Adrenal gland (tissue), 12 donors: Measurements from ENCODE around the gene TRAK2. TPM values are rescaled to one million over a fixed set of nuclear protein-coding genes. Genes with fewer than 3 reads are reported as not detected.

Source experiments
- DNase-seq, 7 donors: peaks; one replicate each; pipeline ENCODE4 v3.0.0-alpha.2; 2019 to 2020
- H3K27ac ChIP-seq, 5 donors: fragments of 200-600 bp; sonication (generic) in 4 of 5; 1 replicate in 3 of 5; 2 replicates in 2 of 5; pipeline versions ENCODE4 v1.5.1 to v1.8.0; 2016 to 2020; ENCODE audit warnings: mild to moderate bottlenecking in 1 of 5
- H3K27me3 ChIP-seq: fragments of 200-600 bp; 2 replicates; pipeline ENCODE4 v1.8.0; 2021
- H3K36me3 ChIP-seq, 2 donors: fragments of 200-600 bp; replicated peaks in 1 of 2; 1 replicate in 1 of 2; 2 replicates in 1 of 2; pipeline versions ENCODE4 v1.5.1 to v1.8.0; 2018 to 2022
- H3K4me1 ChIP-seq, 2 donors: fragments of 200-600 bp; replicated peaks in 1 of 2; 1 replicate in 1 of 2; 2 replicates in 1 of 2; pipeline versions ENCODE4 v1.5.1 to v1.8.0; 2018 to 2021
- H3K4me3 ChIP-seq, 4 donors: fragments of 200-600 bp; sonication (generic) in 3 of 4; one replicate each; pipeline ENCODE4 v1.5.1; 2016 to 2018
- H3K9me3 ChIP-seq, 3 donors: fragments of 200-600 bp; sonication (generic) in 1 of 3; replicated peaks in 1 of 3; 1 replicate in 2 of 3; 2 replicates in 1 of 3; pipeline versions ENCODE4 v1.5.1 to v1.8.0; 2016 to 2021
- POLR2A ChIP-seq, 2 donors: fragments of 450-650 bp; IDR thresholded peaks; one replicate each; pipeline ENCODE4 v1.6.1; 2017; ENCODE audit warnings: antibody characterized with exemption in 2 of 2, mild to moderate bottlenecking in 2 of 2, moderate library complexity in 1 of 2
- WGBS, 4 donors: extraction: QIAGEN DNeasy Blood & Tissue Kit in 2 of 4; methylation state at CpG; one replicate each; pipeline versions ENCODE4 v1.1.5 to v1.1.7; 2013 to 2017; 5-methylcytosine and 5-hydroxymethylcytosine counted together
- intact Hi-C, 2 donors: fragments of 100-400 bp; cut with DNase I; formaldehyde crosslinking; loops; one replicate each; pipeline versions ENCODE4 v1.14.1 to v1.15.0; 2022 to 2023
- polyA plus RNA-seq, 3 donors: library from polyadenylated mRNA; stranded (reverse); fragments of 200-250 nt in 2 of 3; fragments of 350-450 nt in 1 of 3; fragmentation: Illumina TruSeq in 1 of 3; extraction: RNeasy Lipid Tissue Mini Kit (QIAGEN cat#74804) in 1 of 3; gene quantifications; one replicate each; pipeline ENCODE4 v1.2.3, GENCODE V29; 2013 to 2014
- total RNA-seq, 9 donors: library from RNA; depleted of rRNA in 4 of 9; stranded (reverse); fragments of >200 nt in 4 of 9; fragments of 120-200 nt in 1 of 9; fragmentation: NEBNext Ultra II Directional in 1 of 9; extraction: Animal tissue kit (Norgen Biotek cat#: 25700) in 1 of 9; gene quantifications; one replicate each; pipeline versions ENCODE4 v1.1.0 to v1.2.4, GENCODE V29; 2013 to 2023
- TF ChIP-seq, protein P1 (sequence below), 6 experiments: fragments of 450-650 bp in 4 of 6; fragments of 200-600 bp in 2 of 6; sonication (generic) in 1 of 6; IDR thresholded peaks; 1 replicate in 5 of 6; 2 replicates in 1 of 6; pipeline versions ENCODE4 v1.5.1 to v1.8.0; 2016 to 2021; ENCODE audit warnings: antibody characterized with exemption in 6 of 6, mild to moderate bottlenecking in 2 of 6, moderate library complexity in 1 of 6
- donor health status: healthy with polysubstance abuse.
- donor health status: Bipolar disorder and iron deficiency.
- donor health status: DM: yes; HTN: yes; CAD: no.
- donor health status: DM: no; HTN: no; CAD: no.
- donor health status: DM: no; HTN: no; CAD: no.
- donor health status: DM: yes; HTN: yes; CAD: no.

Gene TRAK2
- total and polyA plus RNA-seq, 12 donors = 17.6 to 66.9 (median 41.6) TPM

DNA sequence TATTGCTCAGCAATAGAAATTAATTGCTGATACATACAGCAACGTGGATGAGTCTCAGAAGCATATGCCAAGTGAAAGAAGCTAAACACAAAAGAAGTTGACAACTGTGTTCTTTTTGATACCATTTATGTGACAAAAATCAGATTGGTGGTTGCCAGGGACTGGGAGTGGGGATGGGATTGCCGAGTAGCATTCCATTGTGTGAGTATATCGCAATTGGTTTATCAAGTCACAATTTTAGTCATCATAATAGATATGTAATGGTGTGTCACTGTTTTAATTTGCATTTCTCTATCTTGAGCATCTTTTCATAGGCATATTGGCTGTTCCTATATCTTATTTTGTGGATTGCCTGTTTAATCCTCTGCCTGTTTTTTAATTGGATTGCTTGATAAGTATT, 21.2 kb upstream of the TRAK2 start:
- H3K27me3 ChIP-seq = no peaks in the 10 kb centered on the region

DNA sequence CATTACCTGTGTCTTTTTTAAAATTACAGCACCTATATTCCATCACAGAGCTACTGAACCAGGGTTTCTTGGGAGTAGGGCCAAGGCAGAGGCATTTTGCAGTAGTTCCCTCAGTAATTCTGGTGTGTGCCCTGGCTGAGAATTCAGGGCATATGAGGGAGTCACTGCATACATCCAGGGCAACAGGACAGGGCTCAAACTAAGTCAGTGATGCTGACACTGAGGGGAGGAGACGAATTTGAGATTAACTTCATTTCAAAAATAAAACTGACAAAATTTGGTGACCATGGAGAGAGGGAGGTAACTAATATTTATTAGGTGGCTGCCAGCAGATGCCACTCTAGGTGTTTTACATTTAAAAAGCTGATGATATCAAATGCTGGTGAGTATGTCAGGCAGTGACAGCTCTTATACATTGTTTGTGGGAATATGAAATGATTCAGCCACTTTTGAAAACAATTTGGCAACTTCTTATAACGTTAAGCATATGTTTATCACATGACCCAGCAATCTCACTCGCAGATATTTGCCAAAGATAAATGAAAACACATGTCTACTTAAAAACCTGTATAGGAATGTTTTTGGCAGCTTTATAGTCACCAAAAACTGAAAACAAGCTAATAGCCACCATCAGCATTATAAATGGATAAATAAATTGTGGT, 20.6 kb upstream of the TRAK2 start:
- H3K36me3 ChIP-seq = peaks cover 0 to 78% of the 10 kb centered on the region in 2 donors
- H3K27me3 ChIP-seq = no peaks in the 10 kb centered on the region
- no peak overlapping the region for H3K4me3 ChIP-seq
- WGBS, 4 donors = 70 to 79% (median 74%) methylated on average over 3 of the region's 3 CpGs
- no peak for DNase-seq
- intact Hi-C loops = loop anchor here in 1 of 2 donors (10.0 kb wide), 1 partner anchor 173 kb away; the partner anchor contains the start of gene TMEM237
- no peaks in the 10 kb centered on the region for H3K9me3 ChIP-seq
- H3K27ac ChIP-seq = no peak overlapping the region
- TF ChIP-seq, protein P1, sequence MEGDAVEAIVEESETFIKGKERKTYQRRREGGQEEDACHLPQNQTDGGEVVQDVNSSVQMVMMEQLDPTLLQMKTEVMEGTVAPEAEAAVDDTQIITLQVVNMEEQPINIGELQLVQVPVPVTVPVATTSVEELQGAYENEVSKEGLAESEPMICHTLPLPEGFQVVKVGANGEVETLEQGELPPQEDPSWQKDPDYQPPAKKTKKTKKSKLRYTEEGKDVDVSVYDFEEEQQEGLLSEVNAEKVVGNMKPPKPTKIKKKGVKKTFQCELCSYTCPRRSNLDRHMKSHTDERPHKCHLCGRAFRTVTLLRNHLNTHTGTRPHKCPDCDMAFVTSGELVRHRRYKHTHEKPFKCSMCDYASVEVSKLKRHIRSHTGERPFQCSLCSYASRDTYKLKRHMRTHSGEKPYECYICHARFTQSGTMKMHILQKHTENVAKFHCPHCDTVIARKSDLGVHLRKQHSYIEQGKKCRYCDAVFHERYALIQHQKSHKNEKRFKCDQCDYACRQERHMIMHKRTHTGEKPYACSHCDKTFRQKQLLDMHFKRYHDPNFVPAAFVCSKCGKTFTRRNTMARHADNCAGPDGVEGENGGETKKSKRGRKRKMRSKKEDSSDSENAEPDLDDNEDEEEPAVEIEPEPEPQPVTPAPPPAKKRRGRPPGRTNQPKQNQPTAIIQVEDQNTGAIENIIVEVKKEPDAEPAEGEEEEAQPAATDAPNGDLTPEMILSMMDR (IDR thresholded peaks at IDR 0.05) = no peak
- no peak for TF ChIP-seq POLR2A (IDR thresholded peaks at IDR 0.05)
- H3K4me1 ChIP-seq = peaks cover 0 to 15% of the 10 kb centered on the region in 2 donors

More for the DNA sequence above, 21.2 kb upstream of the TRAK2 start:
- Histone ChIP-seq H3K4me1 (peaks cover 0 to 9% of the 10 kb centered on the region in 2 donors), H3K4me3 (no peak overlapping the region), H3K27ac (no peak overlapping the region), H3K36me3 (peaks cover 0 to 78% of the 10 kb centered on the region in 2 donors), H3K9me3 (no peaks in the 10 kb centered on the region)
- WGBS, 4 donors = 79 to 88% (median 83%) methylated on average over 3 of the region's 3 CpGs
- intact Hi-C loops = loop anchor here in 1 of 2 donors (10.0 kb wide), 1 partner anchor 172 kb away; the partner anchor contains the start of gene TMEM237
- TF ChIP-seq, protein P1 (IDR thresholded peaks at IDR 0.05) = no peak
- TF ChIP-seq POLR2A (IDR thresholded peaks at IDR 0.05) = no peak
- no peak for DNase-seq

DNA sequence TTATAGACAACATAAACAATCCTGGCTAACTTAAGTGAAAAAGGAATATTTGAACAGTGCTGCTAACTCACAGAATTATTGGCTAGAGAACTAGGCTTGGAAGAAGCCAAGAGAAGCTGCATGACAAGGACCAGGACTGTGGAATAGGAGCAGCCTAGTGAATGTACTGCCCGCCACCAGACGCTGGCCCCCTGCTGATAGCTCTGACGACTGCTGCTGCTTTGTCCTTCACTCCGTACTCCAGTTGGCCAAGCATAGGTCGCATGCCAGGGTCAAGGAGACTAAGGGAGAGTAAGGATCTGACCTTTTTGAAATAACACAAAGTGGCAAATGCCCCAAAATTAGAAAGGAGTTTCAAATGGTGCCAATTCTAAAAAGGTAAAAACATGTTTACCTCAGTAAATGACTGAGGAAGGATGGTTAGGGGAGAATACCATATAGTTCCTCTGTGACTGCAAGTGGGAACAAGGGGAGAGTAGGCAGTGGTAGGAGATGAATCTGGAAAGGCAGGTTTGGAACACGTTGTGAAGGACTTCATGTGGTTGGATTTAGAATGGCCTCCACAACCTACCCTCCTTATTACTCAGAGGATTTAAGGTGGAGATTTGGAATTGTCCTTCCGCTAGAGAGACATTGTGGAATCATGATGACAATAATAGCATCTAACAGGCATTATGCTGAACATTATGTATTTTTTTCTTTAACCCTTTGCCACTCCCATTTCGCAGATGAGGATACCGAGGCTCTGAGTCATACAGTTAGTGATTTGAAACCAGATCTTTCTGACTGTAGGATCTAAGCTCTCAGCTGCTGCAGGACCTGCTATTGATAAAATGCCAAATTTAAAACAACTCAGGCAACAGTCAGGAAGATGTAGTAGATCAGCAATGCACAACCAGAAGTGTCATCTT, 19.8 kb upstream of the TRAK2 start:
- H3K9me3 ChIP-seq = no peaks in the 10 kb centered on the region
- H3K36me3 ChIP-seq = peaks cover 0 to 72% of the 10 kb centered on the region in 2 donors
- WGBS, 4 donors = 62 to 77% (median 66%) methylated on average over 9 of the region's 9 CpGs
- H3K4me3 ChIP-seq = no peak overlapping the region
- intact Hi-C loops = loop anchor here in 1 of 2 donors (10.0 kb wide), 1 partner anchor 174 kb away; the partner anchor contains the start of gene TMEM237
- TF ChIP-seq, protein P1 (IDR thresholded peaks at IDR 0.05) = peak in 3 of 6 experiments; percentile 27 to 35 (median 29)
- no peak for TF ChIP-seq POLR2A (IDR thresholded peaks at IDR 0.05)
- peak in 4 of 7 donors; percentile 34 to 59 (median 46) for DNase-seq
- H3K4me1 ChIP-seq = peaks cover 0 to 23% of the 10 kb centered on the region in 2 donors
- H3K27ac ChIP-seq = peak overlapping the region in 1 of 5 donors; percentile 18
- H3K27me3 ChIP-seq = no peaks in the 10 kb centered on the region

DNA sequence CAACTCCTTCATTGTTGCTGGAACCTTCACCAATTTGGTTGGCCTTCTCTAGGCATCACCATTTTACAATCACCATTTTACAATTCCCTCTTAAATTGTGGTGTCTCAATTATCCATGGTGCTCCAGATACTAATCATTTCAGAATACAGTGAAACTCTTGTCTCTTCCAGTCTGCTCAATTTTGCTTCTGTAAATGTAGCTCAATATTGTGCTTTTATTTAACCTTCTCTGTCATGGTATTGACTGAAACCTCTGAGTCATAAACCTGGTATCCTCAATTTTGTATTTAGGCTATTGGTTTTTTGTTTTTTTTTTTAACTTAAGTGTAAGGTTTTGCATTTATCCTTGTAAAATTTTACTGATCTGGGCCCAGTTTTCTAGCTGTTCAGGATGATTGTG, 16.4 kb upstream of the TRAK2 start:
- intact Hi-C loops = loop anchor here in 1 of 2 donors (10.0 kb wide), 1 partner anchor 73 kb away; no protein-coding TSS in a partner anchor
- TF ChIP-seq POLR2A (IDR thresholded peaks at IDR 0.05) = no peak
- TF ChIP-seq, protein P1 (IDR thresholded peaks at IDR 0.05) = no peak
- Histone ChIP-seq H3K4me1 (peaks cover 5 to 40% of the 10 kb centered on the region in 2 donors), H3K27ac (peak overlapping the region in 2 of 5 donors; percentile 38 to 86), H3K36me3 (peaks cover 0 to 52% of the 10 kb centered on the region in 2 donors), H3K4me3 (no peak overlapping the region), H3K9me3 (no peaks in the 10 kb centered on the region), H3K27me3 (no peaks in the 10 kb centered on the region)
- DNase-seq = no peak
